ENCODE data around the gene PRSS33.

PRSS33 gene

DNA sequence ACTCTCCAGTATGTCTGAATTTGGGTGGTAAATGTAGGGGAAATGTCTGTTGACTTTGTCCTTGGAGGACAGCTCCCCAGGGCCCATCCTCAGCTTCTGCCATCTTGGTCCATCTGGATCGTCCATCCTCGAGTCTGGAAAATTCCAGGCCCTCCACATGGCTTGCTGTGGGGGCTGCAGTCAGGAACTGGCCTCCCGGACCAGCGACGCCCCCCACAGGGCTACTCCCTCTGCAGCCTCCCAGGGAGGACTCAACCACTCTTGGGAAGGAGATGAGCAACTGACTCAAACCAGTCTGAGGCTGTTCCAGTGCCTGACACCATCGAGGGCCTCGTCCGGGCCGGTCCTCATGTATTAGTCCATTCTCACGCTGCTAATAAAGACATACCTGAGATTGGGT is 37.3 kb upstream of the PRSS33 start:
- Histone ChIP-seq H3K4me3 (replicated peaks; ENCODE audit: low read depth, low read length) (no peak overlapping the region), H3K36me3 (ENCODE audit: control insufficient read depth, insufficient read depth, low read length) (no peaks in the 10 kb centered on the region), H3K27me3 (replicated peaks; ENCODE audit: control insufficient read depth, insufficient read depth, low read length) (no peaks in the 10 kb centered on the region; the same call in 1 of the 2 replicates)
- no peak for DNase-seq (ENCODE audit: extremely low read depth, insufficient read length)
- TF ChIP-seq, protein P1, sequence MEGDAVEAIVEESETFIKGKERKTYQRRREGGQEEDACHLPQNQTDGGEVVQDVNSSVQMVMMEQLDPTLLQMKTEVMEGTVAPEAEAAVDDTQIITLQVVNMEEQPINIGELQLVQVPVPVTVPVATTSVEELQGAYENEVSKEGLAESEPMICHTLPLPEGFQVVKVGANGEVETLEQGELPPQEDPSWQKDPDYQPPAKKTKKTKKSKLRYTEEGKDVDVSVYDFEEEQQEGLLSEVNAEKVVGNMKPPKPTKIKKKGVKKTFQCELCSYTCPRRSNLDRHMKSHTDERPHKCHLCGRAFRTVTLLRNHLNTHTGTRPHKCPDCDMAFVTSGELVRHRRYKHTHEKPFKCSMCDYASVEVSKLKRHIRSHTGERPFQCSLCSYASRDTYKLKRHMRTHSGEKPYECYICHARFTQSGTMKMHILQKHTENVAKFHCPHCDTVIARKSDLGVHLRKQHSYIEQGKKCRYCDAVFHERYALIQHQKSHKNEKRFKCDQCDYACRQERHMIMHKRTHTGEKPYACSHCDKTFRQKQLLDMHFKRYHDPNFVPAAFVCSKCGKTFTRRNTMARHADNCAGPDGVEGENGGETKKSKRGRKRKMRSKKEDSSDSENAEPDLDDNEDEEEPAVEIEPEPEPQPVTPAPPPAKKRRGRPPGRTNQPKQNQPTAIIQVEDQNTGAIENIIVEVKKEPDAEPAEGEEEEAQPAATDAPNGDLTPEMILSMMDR (IDR thresholded peaks at IDR 0.05; ENCODE audit: insufficient read depth, low read length, poor library complexity, severe bottlenecking), result no peak

DNA sequence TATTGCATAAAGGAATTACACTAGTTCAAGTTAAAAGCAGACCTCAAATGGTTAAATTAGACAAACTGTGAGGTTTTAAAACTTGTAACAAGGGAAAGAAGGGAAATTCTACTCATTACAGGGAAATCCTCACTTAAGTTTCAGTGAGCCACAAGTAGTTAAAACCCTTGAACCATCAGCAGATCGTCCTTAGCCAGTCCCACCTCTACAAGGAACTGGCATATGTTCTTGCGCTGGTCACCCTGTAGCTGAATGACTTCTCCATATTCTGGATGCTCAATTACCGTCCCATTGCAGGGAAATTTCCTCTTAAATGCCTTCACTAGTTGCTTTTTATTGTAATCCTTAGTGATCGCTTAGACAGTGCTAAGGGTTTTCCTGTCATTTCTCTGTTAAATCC is 35.1 kb upstream of the PRSS33 start:
- TF ChIP-seq, protein P1 (IDR thresholded peaks at IDR 0.05; ENCODE audit: insufficient read depth, low read length, poor library complexity, severe bottlenecking), result no peak
- no peak for DNase-seq (ENCODE audit: extremely low read depth, insufficient read length)
- H3K4me3 ChIP-seq (replicated peaks; ENCODE audit: low read depth, low read length), result no peak overlapping the region
- no peaks in the 10 kb centered on the region for H3K36me3 ChIP-seq (ENCODE audit: control insufficient read depth, insufficient read depth, low read length)
- H3K27me3 ChIP-seq (replicated peaks; ENCODE audit: control insufficient read depth, insufficient read depth, low read length), result peaks cover 2% of the 10 kb centered on the region; the same call in 1 of the 2 replicates

DNA sequence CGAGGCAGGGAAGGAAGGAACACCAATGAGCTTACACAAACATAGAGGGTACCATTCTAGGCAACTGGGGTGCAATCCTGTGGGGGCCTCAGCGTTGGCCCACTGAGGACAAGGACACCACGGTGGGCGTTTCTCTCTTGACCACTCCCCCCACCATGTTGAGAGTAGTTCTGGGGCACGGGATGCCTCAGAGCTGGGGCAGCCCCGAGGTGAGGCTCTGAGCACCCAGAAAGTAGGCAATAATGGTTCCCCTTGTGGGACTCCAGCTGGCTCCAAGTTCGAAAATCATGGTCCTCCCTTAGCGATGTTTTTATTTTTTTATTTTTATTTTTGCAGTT is 34.8 kb upstream of the PRSS33 start:
- no peak for DNase-seq (ENCODE audit: extremely low read depth, insufficient read length)
- Histone ChIP-seq H3K36me3 (ENCODE audit: control insufficient read depth, insufficient read depth, low read length) (no peaks in the 10 kb centered on the region), H3K27me3 (replicated peaks; ENCODE audit: control insufficient read depth, insufficient read depth, low read length) (peaks cover 2% of the 10 kb centered on the region; the same call in 1 of the 2 replicates), H3K4me3 (replicated peaks; ENCODE audit: low read depth, low read length) (no peak overlapping the region)
- TF ChIP-seq, protein P1 (IDR thresholded peaks at IDR 0.05; ENCODE audit: insufficient read depth, low read length, poor library complexity, severe bottlenecking), result no peak

DNA sequence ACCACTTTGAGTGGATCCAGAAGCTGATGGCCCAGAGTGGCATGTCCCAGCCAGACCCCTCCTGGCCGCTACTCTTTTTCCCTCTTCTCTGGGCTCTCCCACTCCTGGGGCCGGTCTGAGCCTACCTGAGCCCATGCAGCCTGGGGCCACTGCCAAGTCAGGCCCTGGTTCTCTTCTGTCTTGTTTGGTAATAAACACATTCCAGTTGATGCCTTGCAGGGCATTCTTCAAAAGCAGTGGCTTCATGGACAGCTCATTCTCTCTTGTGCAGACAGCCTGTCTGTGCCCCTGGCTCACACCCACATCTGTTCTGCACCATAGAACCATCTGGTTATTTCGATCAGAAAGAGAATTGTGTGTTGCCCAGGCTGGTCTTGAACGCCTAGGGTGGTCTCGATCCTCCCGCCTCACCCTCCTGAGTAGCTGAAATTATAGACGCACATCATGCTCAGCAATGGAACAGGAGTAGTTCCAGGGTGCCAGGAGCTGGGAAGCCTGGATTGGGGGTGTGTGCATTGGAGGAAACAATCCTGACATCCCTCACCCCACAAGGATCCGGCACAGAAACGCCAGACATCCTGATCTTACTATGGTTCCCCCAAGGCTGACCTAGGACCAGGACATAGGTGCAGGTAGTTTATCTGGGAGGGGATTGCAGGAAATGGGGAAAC is 34.3 kb upstream of the PRSS33 start:
- peaks cover 2% of the 10 kb centered on the region; the same call in 1 of the 2 replicates for H3K27me3 ChIP-seq (replicated peaks; ENCODE audit: control insufficient read depth, insufficient read depth, low read length)
- H3K4me3 ChIP-seq (replicated peaks; ENCODE audit: low read depth, low read length), result no peak overlapping the region
- no peak for DNase-seq (ENCODE audit: extremely low read depth, insufficient read length)
- TF ChIP-seq, protein P1 (IDR thresholded peaks at IDR 0.05; ENCODE audit: insufficient read depth, low read length, poor library complexity, severe bottlenecking), result no peak
- no peaks in the 10 kb centered on the region for H3K36me3 ChIP-seq (ENCODE audit: control insufficient read depth, insufficient read depth, low read length)

DNA sequence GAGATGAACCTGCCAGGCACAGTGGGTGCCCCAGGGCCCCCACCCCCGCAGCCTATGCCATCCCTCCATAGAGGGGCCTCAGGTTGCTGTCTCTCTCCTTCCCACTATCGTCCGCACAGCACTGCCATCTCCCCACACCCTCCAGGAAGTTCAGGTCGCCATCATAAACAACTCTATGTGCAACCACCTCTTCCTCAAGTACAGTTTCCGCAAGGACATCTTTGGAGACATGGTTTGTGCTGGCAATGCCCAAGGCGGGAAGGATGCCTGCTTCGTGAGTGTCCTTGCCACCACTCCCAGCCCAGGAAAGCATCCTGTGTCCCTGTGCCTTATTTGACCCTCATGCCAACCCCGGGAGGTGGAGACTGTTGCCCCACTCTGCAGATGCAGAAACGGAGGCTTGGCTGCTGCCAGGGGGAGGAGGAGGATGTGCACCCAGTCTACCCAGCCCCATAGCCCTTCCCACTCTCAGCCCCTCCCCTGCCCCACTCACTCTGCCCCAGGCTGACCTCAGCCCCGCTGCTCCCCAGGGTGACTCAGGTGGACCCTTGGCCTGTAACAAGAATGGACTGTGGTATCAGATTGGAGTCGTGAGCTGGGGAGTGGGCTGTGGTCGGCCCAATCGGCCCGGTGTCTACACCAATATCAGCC is 33.6 kb upstream of the PRSS33 start:
- Histone ChIP-seq H3K4me3 (replicated peaks; ENCODE audit: low read depth, low read length) (no peak overlapping the region), H3K27me3 (replicated peaks; ENCODE audit: control insufficient read depth, insufficient read depth, low read length) (peaks cover 2% of the 10 kb centered on the region; the same call in 1 of the 2 replicates), H3K36me3 (ENCODE audit: control insufficient read depth, insufficient read depth, low read length) (no peaks in the 10 kb centered on the region)
- TF ChIP-seq, protein P1 (IDR thresholded peaks at IDR 0.05; ENCODE audit: insufficient read depth, low read length, poor library complexity, severe bottlenecking), result no peak
- DNase-seq (ENCODE audit: extremely low read depth, insufficient read length), result no peak

All from GM06990 (cell line).